Osteoblast (primary cell): Measurements from ENCODE around the gene DENND1A. TPM values are rescaled to one million over a fixed set of nuclear protein-coding genes. Genes with fewer than 3 reads are reported as not detected.
"Not testable (repeated sequence)": the region's sequence is repeated elsewhere in the genome, so short reads cannot be mapped to it uniquely, and the experiment has no call there.

Source experiments
- DNase-seq: peaks from one replicate; pipeline ENCODE4 v3.0.0; 2011; ENCODE audit warnings: low spot score, mixed read lengths; ENCODE audit not compliant: insufficient read length; ENCODE audit errors: missing footprints
- H2AFZ ChIP-seq: 2 replicates; pipeline ENCODE4 v1.6.0; 2011; ENCODE audit warnings: mild to moderate bottlenecking, low read length
- H3K27ac ChIP-seq: 2 replicates; pipeline ENCODE4 v1.5.1; 2011; ENCODE audit warnings: mild to moderate bottlenecking, low read depth, low read length, moderate library complexity
- H3K27me3 ChIP-seq: 2 replicates; pipeline ENCODE4 v1.6.0; 2012; ENCODE audit warnings: mild to moderate bottlenecking, control low read depth, inconsistent platforms, low read length, moderate library complexity; ENCODE audit not compliant: insufficient read depth
- H3K36me3 ChIP-seq: 2 replicates; pipeline ENCODE4 v1.5.1; 2011; ENCODE audit warnings: mild to moderate bottlenecking, low read length, control low read depth, moderate library complexity; ENCODE audit not compliant: insufficient read depth
- H3K4me1 ChIP-seq: 2 replicates; pipeline ENCODE4 v1.5.1; 2011; ENCODE audit warnings: mild to moderate bottlenecking, low read length, control low read depth, moderate library complexity; ENCODE audit not compliant: insufficient read depth
- H3K4me2 ChIP-seq: 2 replicates; pipeline ENCODE4 v1.6.0; 2011; ENCODE audit warnings: mild to moderate bottlenecking, low read length; ENCODE audit not compliant: insufficient read depth
- H3K4me3 ChIP-seq: fragments of 200-600 bp; sonication (generic); 3 replicates; pipeline ENCODE4 v1.5.1; 2012; ENCODE audit warnings: mild to moderate bottlenecking, low read length, inconsistent platforms; ENCODE audit not compliant: insufficient read depth
- H3K79me2 ChIP-seq: 2 replicates; pipeline ENCODE4 v1.6.0; 2012; ENCODE audit warnings: mild to moderate bottlenecking, low read length, control low read depth, inconsistent platforms; ENCODE audit not compliant: insufficient read depth
- H3K9me3 ChIP-seq: 2 replicates; pipeline ENCODE4 v1.5.1; 2011; ENCODE audit warnings: low read depth, low read length, control low read depth
- H4K20me1 ChIP-seq: 2 replicates; pipeline ENCODE4 v1.6.0; 2012; ENCODE audit warnings: mild to moderate bottlenecking, low read length, control low read depth; ENCODE audit not compliant: insufficient read depth
- CTCF ChIP-seq: IDR thresholded peaks from 2 replicates; pipeline ENCODE4 v1.5.1; 2011; ENCODE audit warnings: mild to moderate bottlenecking, low read depth, low read length, moderate library complexity; ENCODE audit errors: extremely low read depth
- total RNA-seq: library from RNA; depleted of rRNA; stranded (reverse); fragments of >200 nt; gene quantifications from 2 replicates; pipeline ENCODE4 v1.2.3, GENCODE V29; 2012

The DENND1A gene
- total RNA-seq, 1 donor: 14.1 TPM

- peaks cover 9% of the 10 kb centered on the region for H3K79me2 ChIP-seq
- no peak overlapping the region for H3K4me3 ChIP-seq
- no peaks in the 10 kb centered on the region for H3K9me3 ChIP-seq
- no peaks in the 10 kb centered on the region for H3K27me3 ChIP-seq
- H3K4me1 ChIP-seq: peaks cover 7% of the 10 kb centered on the region
- no peak for DNase-seq
- H2AFZ ChIP-seq: no peak overlapping the region
- H3K4me2 ChIP-seq: no peak overlapping the region
- H4K20me1 ChIP-seq: peaks cover 32% of the 10 kb centered on the region
- TF ChIP-seq CTCF: no peak
- no peak overlapping the region for H3K27ac ChIP-seq
- no peaks in the 10 kb centered on the region for H3K36me3 ChIP-seq
Observed at GRCh38 chr9:123894822-123895221, 35.1 kb downstream of the DENND1A start.

DNA sequence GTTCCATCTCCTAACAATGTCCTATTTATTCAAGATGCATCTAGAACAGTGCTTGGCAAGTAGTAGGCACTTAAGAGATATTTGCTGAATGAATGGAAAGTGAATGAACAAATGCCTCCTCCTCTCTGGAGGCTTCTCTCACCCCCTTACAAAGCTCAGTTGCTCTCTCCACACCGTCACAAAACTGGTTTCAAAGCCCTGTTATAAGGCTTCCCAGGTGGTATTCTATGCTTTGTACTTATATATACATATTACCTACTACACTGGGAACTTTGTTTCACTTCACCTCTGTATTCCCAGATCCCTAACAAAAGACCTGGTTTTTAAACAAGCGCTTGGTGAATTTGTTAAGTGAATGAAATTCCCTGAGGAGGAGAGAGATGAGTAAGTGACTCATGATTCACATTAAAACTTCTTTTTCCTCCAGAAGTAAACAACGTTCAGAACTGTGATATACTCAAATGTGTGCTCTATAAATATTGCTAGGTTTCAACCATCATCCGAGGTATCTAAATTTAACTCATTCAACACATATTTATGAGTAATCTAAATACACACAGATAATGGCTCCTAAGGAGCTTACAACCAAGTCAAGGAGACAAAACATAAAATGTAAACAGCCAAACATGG is 36.0 kb downstream of the DENND1A start:
- H3K4me1 ChIP-seq: peaks cover 7% of the 10 kb centered on the region
- peaks cover 7% of the 10 kb centered on the region for H3K79me2 ChIP-seq
- no peak overlapping the region for H2AFZ ChIP-seq
- no peaks in the 10 kb centered on the region for H3K27me3 ChIP-seq
- peaks cover 28% of the 10 kb centered on the region for H4K20me1 ChIP-seq
- H3K4me3 ChIP-seq: no peak overlapping the region
- H3K36me3 ChIP-seq: no peaks in the 10 kb centered on the region
- peak overlapping the region; percentile 42 for H3K4me2 ChIP-seq
- H3K9me3 ChIP-seq: no peaks in the 10 kb centered on the region
- peak; percentile 60 for DNase-seq
- no peak for TF ChIP-seq CTCF
- H3K27ac ChIP-seq: no peak overlapping the region

- peaks cover 7% of the 10 kb centered on the region for H3K4me1 ChIP-seq
- H3K27me3 ChIP-seq: no peaks in the 10 kb centered on the region
- no peak for TF ChIP-seq CTCF
- H3K36me3 ChIP-seq: no peaks in the 10 kb centered on the region
- no peak overlapping the region for H3K4me2 ChIP-seq
- no peak overlapping the region for H3K4me3 ChIP-seq
- no peak overlapping the region for H3K27ac ChIP-seq
- no peak overlapping the region for H2AFZ ChIP-seq
- peaks cover 7% of the 10 kb centered on the region for H3K79me2 ChIP-seq
- no peak for DNase-seq
- no peaks in the 10 kb centered on the region for H3K9me3 ChIP-seq
- H4K20me1 ChIP-seq: peaks cover 23% of the 10 kb centered on the region
Observed at GRCh38 chr9:123893115-123893514, 36.8 kb downstream of the DENND1A start.

DNA sequence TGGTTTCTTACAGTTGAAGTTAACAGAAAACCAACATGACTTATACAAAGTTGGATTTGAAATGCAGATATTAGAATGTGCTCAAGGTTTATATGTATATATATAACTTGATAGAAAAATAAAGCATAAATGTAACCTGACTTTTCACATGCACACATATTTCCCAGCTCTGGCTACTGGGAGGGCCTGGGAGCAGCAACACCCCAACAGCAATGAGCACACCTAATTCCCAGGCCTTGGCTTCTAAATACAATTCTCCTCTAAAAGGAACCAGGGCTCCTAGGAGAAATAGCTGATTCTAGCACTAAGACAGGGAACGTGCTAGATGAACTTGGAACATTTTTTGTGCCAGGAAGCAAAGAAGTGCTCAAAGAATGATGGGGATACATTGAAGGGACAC is 42.1 kb downstream of the DENND1A start:
- no peak overlapping the region for H3K4me2 ChIP-seq
- H3K79me2 ChIP-seq: peaks cover 6% of the 10 kb centered on the region
- no peak for DNase-seq
- H2AFZ ChIP-seq: no peak overlapping the region
- H3K4me1 ChIP-seq: no peaks in the 10 kb centered on the region
- no peak overlapping the region for H3K27ac ChIP-seq
- no peaks in the 10 kb centered on the region for H3K27me3 ChIP-seq
- TF ChIP-seq CTCF: no peak
- H3K4me3 ChIP-seq: no peak overlapping the region
- no peaks in the 10 kb centered on the region for H3K36me3 ChIP-seq
- peaks cover 12% of the 10 kb centered on the region for H4K20me1 ChIP-seq
- H3K9me3 ChIP-seq: no peaks in the 10 kb centered on the region

DNA sequence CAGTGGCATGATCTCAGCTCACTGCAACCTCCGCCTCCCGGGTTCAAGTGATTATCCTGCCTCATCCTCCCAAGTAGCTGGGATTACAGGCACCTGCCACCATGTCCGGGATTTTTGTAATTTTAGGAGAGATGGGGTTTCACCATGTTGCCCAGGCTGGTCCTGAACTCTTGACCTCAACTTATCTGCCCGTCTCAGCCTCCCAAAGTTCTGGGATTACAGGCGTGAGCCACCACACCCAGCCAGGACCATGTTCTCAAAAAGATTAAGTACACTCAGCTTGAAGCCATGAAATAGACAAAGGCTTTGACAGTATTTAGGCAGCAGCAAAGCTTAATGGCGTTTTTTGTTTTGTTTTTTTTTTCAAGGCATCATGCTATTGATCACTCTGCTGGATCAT is 44.1 kb downstream of the DENND1A start:
- H3K36me3 ChIP-seq, H3K4me3 ChIP-seq: not testable (repeated sequence)

More for the DNA sequence above, 44.1 kb downstream of the DENND1A start:
- not testable (repeated sequence) for H3K27me3 ChIP-seq, H3K4me2 ChIP-seq, H3K9me3 ChIP-seq, H3K4me1 ChIP-seq, H3K27ac ChIP-seq, H3K79me2 ChIP-seq, H2AFZ ChIP-seq, DNase-seq
- H4K20me1 ChIP-seq: peaks cover 17% of the 10 kb centered on the region
